Hepatocyte (in vitro differentiated cells): Measurements from ENCODE around the gene KRT71. TPM values are rescaled to one million over a fixed set of nuclear protein-coding genes. Genes with fewer than 3 reads are reported as not detected.

Source experiments
- DNase-seq: peaks from one replicate; pipeline ENCODE4 v3.0.0-alpha.2; 2016; ENCODE audit warnings: low spot score
- H2AFZ ChIP-seq: fragments of 200-600 bp; sonication (generic); 2 replicates; pipeline ENCODE4 v1.6.0; 2016; ENCODE audit warnings: antibody characterized with exemption, mild to moderate bottlenecking
- H3K27ac ChIP-seq: fragments of 200-600 bp; sonication (generic); 2 replicates; pipeline ENCODE4 v1.5.1; 2016; ENCODE audit warnings: mild to moderate bottlenecking
- H3K27me3 ChIP-seq: fragments of 200-600 bp; sonication (generic); 2 replicates; pipeline ENCODE4 v1.6.1; 2016
- H3K36me3 ChIP-seq: fragments of 200-600 bp; sonication (generic); replicated peaks from 2 replicates; pipeline ENCODE4 v1.5.1; 2016; ENCODE audit warnings: low read depth; ENCODE audit not compliant: insufficient read depth
- H3K4me1 ChIP-seq: fragments of 200-600 bp; sonication (generic); 2 replicates; pipeline ENCODE4 v1.5.1; 2016; ENCODE audit warnings: mild to moderate bottlenecking, moderate library complexity; ENCODE audit not compliant: insufficient read depth
- H3K4me2 ChIP-seq: fragments of 200-600 bp; sonication (generic); 2 replicates; pipeline ENCODE4 v1.6.0; 2016
- H3K4me3 ChIP-seq: fragments of 200-600 bp; sonication (generic); 2 replicates; pipeline ENCODE4 v1.5.1; 2016; ENCODE audit warnings: mild to moderate bottlenecking
- H3K79me2 ChIP-seq: fragments of 200-600 bp; sonication (generic); 2 replicates; pipeline ENCODE4 v1.6.0; 2017; ENCODE audit warnings: mild to moderate bottlenecking
- H3K9me2 ChIP-seq: fragments of 200-600 bp; sonication (generic); replicated peaks from 2 replicates; pipeline ENCODE4 v1.6.0; 2017; ENCODE audit warnings: mild to moderate bottlenecking; ENCODE audit not compliant: insufficient read depth
- H3K9me3 ChIP-seq: fragments of 200-600 bp; sonication (generic); 2 replicates; pipeline ENCODE4 v1.5.1; 2016; ENCODE audit warnings: low read depth, mild to moderate bottlenecking
- H4K20me1 ChIP-seq: fragments of 200-600 bp; sonication (generic); 2 replicates; pipeline ENCODE4 v1.6.0; 2016; ENCODE audit warnings: mild to moderate bottlenecking; ENCODE audit not compliant: insufficient read depth, poor library complexity, severe bottlenecking
- CTCF ChIP-seq: fragments of 200-600 bp; sonication (generic); IDR thresholded peaks from 2 replicates; pipeline ENCODE4 v1.5.1; 2016; ENCODE audit warnings: antibody characterized with exemption, mild to moderate bottlenecking; ENCODE audit not compliant: poor library complexity
- EZH2 ChIP-seq: fragments of 200-600 bp; sonication (generic); IDR thresholded peaks from 2 replicates; pipeline ENCODE4 v1.6.1; 2016; ENCODE audit warnings: antibody characterized with exemption, mild to moderate bottlenecking, borderline replicate concordance
- EZH2phosphoT487 ChIP-seq: fragments of 200-600 bp; sonication (generic); IDR thresholded peaks from one replicate; pipeline ENCODE4 v1.6.1; 2018; ENCODE audit warnings: antibody characterized with exemption, mild to moderate bottlenecking, low read depth, moderate library complexity; ENCODE audit not compliant: unreplicated experiment, severe bottlenecking
- WGBS: methylation state at CpG from one replicate; pipeline ENCODE4 v1.1.6; 2016; ENCODE audit warnings: low lambda C conversion rate; ENCODE audit errors: missing lambda C conversion rate; 5-methylcytosine and 5-hydroxymethylcytosine counted together
- polyA plus RNA-seq: library from polyadenylated mRNA; unstranded; fragments of >200 nt; fragmentation: Nextera tagmentation; extraction: Ambion mirVana; gene quantifications from 2 replicates; pipeline ENCODE4 v1.2.1, GENCODE V29; 2016
- total RNA-seq: library from RNA; depleted of rRNA; stranded (reverse); fragments of >200 nt; gene quantifications from 2 replicates; pipeline ENCODE4 v1.2.3, GENCODE V29; 2014

The KRT71 gene
- total and polyA plus RNA-seq, 2 experiments from 2014 or later = not detected

- Histone ChIP-seq H3K27me3 (no peaks in the 10 kb centered on the region), H3K27ac (no peak overlapping the region), H3K4me3 (no peak overlapping the region), H3K9me3 (no peaks in the 10 kb centered on the region), H3K9me2 (no peaks in the 10 kb centered on the region), H3K79me2 (no peaks in the 10 kb centered on the region), H2AFZ (no peak overlapping the region), H3K36me3 (no peaks in the 10 kb centered on the region), H3K4me1 (peaks cover 14% of the 10 kb centered on the region), H4K20me1 (no peaks in the 10 kb centered on the region), H3K4me2 (no peak overlapping the region)
- 93% methylated on average over 5 of the region's 5 CpGs for WGBS
- TF ChIP-seq EZH2 (no peak), CTCF (no peak), EZH2phosphoT487 (no peak)
- DNase-seq = no peak
Measured at GRCh38 chr12:52517888-52518287, 35.1 kb downstream of the KRT71 start.

- no peaks in the 10 kb centered on the region for H3K9me2 ChIP-seq
- no peak overlapping the region for H2AFZ ChIP-seq
- no peak overlapping the region for H3K27ac ChIP-seq
- 93% methylated on average over 14 of the region's 14 CpGs for WGBS
- no peaks in the 10 kb centered on the region for H3K79me2 ChIP-seq
- H4K20me1 ChIP-seq = no peaks in the 10 kb centered on the region
- DNase-seq = no peak
- TF ChIP-seq EZH2 (no peak), CTCF (no peak), EZH2phosphoT487 (no peak)
- H3K4me1 ChIP-seq = peaks cover 10% of the 10 kb centered on the region
- no peak overlapping the region for H3K4me3 ChIP-seq
- H3K4me2 ChIP-seq = no peak overlapping the region
- no peaks in the 10 kb centered on the region for H3K36me3 ChIP-seq
- H3K9me3 ChIP-seq = no peaks in the 10 kb centered on the region
- H3K27me3 ChIP-seq = no peaks in the 10 kb centered on the region
Measured at GRCh38 chr12:52517005-52517835, 35.7 kb downstream of the KRT71 start.

- Histone ChIP-seq H3K79me2 (no peaks in the 10 kb centered on the region), H2AFZ (no peak overlapping the region), H3K9me2 (no peaks in the 10 kb centered on the region), H3K4me2 (no peak overlapping the region), H4K20me1 (no peaks in the 10 kb centered on the region), H3K4me3 (no peak overlapping the region), H3K4me1 (no peaks in the 10 kb centered on the region), H3K27me3 (no peaks in the 10 kb centered on the region), H3K9me3 (no peaks in the 10 kb centered on the region), H3K27ac (no peak overlapping the region), H3K36me3 (no peaks in the 10 kb centered on the region)
- TF ChIP-seq EZH2phosphoT487 (no peak), CTCF (no peak), EZH2 (no peak)
- no peak for DNase-seq
- WGBS = 90% methylated on average over 15 of the region's 15 CpGs
Measured at GRCh38 chr12:52515927-52516831, 36.8 kb downstream of the KRT71 start.
